Neural progenitor cell (in vitro differentiated cells): ENCODE results near the gene HDAC4. TPM values are rescaled to one million over a fixed set of nuclear protein-coding genes. Genes with fewer than 3 reads are reported as not detected.

Source experiments
- DNase-seq: peaks from one replicate; pipeline ENCODE4 v3.0.0-alpha.2; 2016; ENCODE audit warnings: low spot score
- H2AFZ ChIP-seq: fragments of 200-600 bp; sonication (generic); replicated peaks from 2 replicates; pipeline ENCODE4 v1.6.1; 2016; ENCODE audit warnings: antibody characterized with exemption
- H3F3A ChIP-seq: fragments of 200-600 bp; sonication (generic); 2 replicates; pipeline ENCODE4 v1.6.1; 2016; ENCODE audit warnings: antibody characterized with exemption, low read depth
- H3K27ac ChIP-seq: fragments of 200-600 bp; sonication (generic); 2 replicates; pipeline ENCODE4 v1.5.1; 2016; ENCODE audit warnings: mild to moderate bottlenecking
- H3K27me3 ChIP-seq: fragments of 200-600 bp; sonication (generic); 2 replicates; pipeline ENCODE4 v1.6.1; 2016; ENCODE audit warnings: mild to moderate bottlenecking, moderate library complexity
- H3K36me3 ChIP-seq: fragments of 200-600 bp; sonication (generic); 2 replicates; pipeline ENCODE4 v1.5.1; 2016
- H3K4me1 ChIP-seq: fragments of 200-600 bp; sonication (generic); 2 replicates; pipeline ENCODE4 v1.6.1; 2016; ENCODE audit warnings: mixed run types
- H3K4me2 ChIP-seq: fragments of 200-600 bp; sonication (generic); 2 replicates; pipeline ENCODE4 v1.6.1; 2016
- H3K4me3 ChIP-seq: fragments of 200-600 bp; sonication (generic); 2 replicates; pipeline ENCODE4 v1.5.1; 2016
- H3K79me2 ChIP-seq: fragments of 200-600 bp; sonication (generic); 2 replicates; pipeline ENCODE4 v1.6.1; 2016; ENCODE audit warnings: low read depth
- H3K9ac ChIP-seq: fragments of 200-600 bp; sonication (generic); 2 replicates; pipeline ENCODE4 v1.6.1; 2016
- H3K9me3 ChIP-seq: fragments of 200-600 bp; sonication (generic); 2 replicates; pipeline ENCODE4 v1.5.1; 2016; ENCODE audit warnings: low read depth
- H4K20me1 ChIP-seq: fragments of 200-600 bp; sonication (generic); 2 replicates; pipeline ENCODE4 v1.6.1; 2016; ENCODE audit warnings: low read depth
- H3K27ac Mint-ChIP-seq: 3 replicates; pipeline ENCODE4 v1.8.0; 2021; ENCODE audit warnings: mixed read lengths
- H3K27me3 Mint-ChIP-seq: 2 replicates; pipeline ENCODE4 v1.8.0; 2022; ENCODE audit warnings: low read depth, mild to moderate bottlenecking, inconsistent platforms, moderate library complexity, mixed read lengths; ENCODE audit not compliant: insufficient read depth
- H3K36me3 Mint-ChIP-seq: 3 replicates; pipeline ENCODE4 v1.8.0; 2021; ENCODE audit warnings: mixed read lengths
- H3K4me1 Mint-ChIP-seq: 3 replicates; pipeline ENCODE4 v1.8.0; 2021; ENCODE audit warnings: mixed read lengths
- H3K4me3 Mint-ChIP-seq: 3 replicates; pipeline ENCODE4 v1.8.0; 2021; ENCODE audit warnings: mild to moderate bottlenecking, moderate library complexity, mixed read lengths
- H3K9me3 Mint-ChIP-seq: 3 replicates; pipeline ENCODE4 v1.8.0; 2020; ENCODE audit warnings: mixed read lengths
- CTCF ChIP-seq: fragments of 200-600 bp; sonication (generic); IDR thresholded peaks from 2 replicates; pipeline ENCODE4 v1.5.1; 2017; ENCODE audit warnings: antibody characterized with exemption, mild to moderate bottlenecking
- EZH2 ChIP-seq: fragments of 200-600 bp; sonication (generic); IDR thresholded peaks from 2 replicates; pipeline ENCODE4 v1.6.1; 2017; ENCODE audit warnings: antibody characterized with exemption, mild to moderate bottlenecking, moderate library complexity
- EZH2phosphoT487 ChIP-seq: fragments of 200-600 bp; sonication (generic); IDR thresholded peaks from 2 replicates; pipeline ENCODE4 v1.6.1; 2017; ENCODE audit warnings: antibody characterized with exemption
- total RNA-seq: library from RNA; depleted of rRNA; stranded (reverse); fragments of >200 nt; gene quantifications from 2 replicates; pipeline ENCODE4 v1.2.3, GENCODE V29; 2015; ENCODE audit warnings: low replicate concordance

The HDAC4 gene
- total RNA-seq, 1 donor from 2014 or later: 36.0 TPM

GRCh38 chr2:239132786-239133185 is 268.0 kb downstream of the HDAC4 start:
- Mint-ChIP-seq H3K36me3 (peaks cover 22% of the 10 kb centered on the region), H3K9me3 (no peaks in the 10 kb centered on the region), H3K27ac (no peak overlapping the region), H3K4me3 (no peak overlapping the region), H3K4me1 (peaks cover 3% of the 10 kb centered on the region), H3K27me3 (no peaks in the 10 kb centered on the region)
- H3K4me3 ChIP-seq: no peak overlapping the region
- no peaks in the 10 kb centered on the region for H4K20me1 ChIP-seq
- H2AFZ ChIP-seq: no peak overlapping the region
- no peaks in the 10 kb centered on the region for H3K27me3 ChIP-seq
- DNase-seq: no peak
- no peak overlapping the region for H3K9ac ChIP-seq
- no peaks in the 10 kb centered on the region for H3K36me3 ChIP-seq
- H3K79me2 ChIP-seq: no peaks in the 10 kb centered on the region
- no peaks in the 10 kb centered on the region for H3K4me1 ChIP-seq
- H3K4me2 ChIP-seq: no peak overlapping the region
- H3K9me3 ChIP-seq: no peaks in the 10 kb centered on the region
- no peak overlapping the region for H3K27ac ChIP-seq
- no peaks in the 10 kb centered on the region for H3F3A ChIP-seq
- TF ChIP-seq EZH2phosphoT487: no peak
- TF ChIP-seq EZH2: no peak
- no peak for TF ChIP-seq CTCF

GRCh38 chr2:239132156-239132709 is 268.6 kb downstream of the HDAC4 start:
- Histone ChIP-seq H3K9ac (no peak overlapping the region), H3F3A (no peaks in the 10 kb centered on the region), H3K4me1 (no peaks in the 10 kb centered on the region), H3K9me3 (no peaks in the 10 kb centered on the region), H3K36me3 (no peaks in the 10 kb centered on the region), H3K4me2 (no peak overlapping the region), H4K20me1 (no peaks in the 10 kb centered on the region), H2AFZ (no peak overlapping the region), H3K27me3 (no peaks in the 10 kb centered on the region), H3K79me2 (no peaks in the 10 kb centered on the region), H3K27ac (no peak overlapping the region), H3K4me3 (no peak overlapping the region)
- TF ChIP-seq CTCF (no peak), EZH2 (no peak), EZH2phosphoT487 (no peak)
- H3K4me3 Mint-ChIP-seq: no peak overlapping the region
- peaks cover 7% of the 10 kb centered on the region for H3K4me1 Mint-ChIP-seq
- peaks cover 22% of the 10 kb centered on the region for H3K36me3 Mint-ChIP-seq
- no peak for DNase-seq
- no peaks in the 10 kb centered on the region for H3K27me3 Mint-ChIP-seq
- H3K27ac Mint-ChIP-seq: no peak overlapping the region
- no peaks in the 10 kb centered on the region for H3K9me3 Mint-ChIP-seq

- Histone ChIP-seq H3K4me1 (no peaks in the 10 kb centered on the region), H3K9me3 (no peaks in the 10 kb centered on the region), H3K4me3 (no peak overlapping the region), H2AFZ (no peak overlapping the region), H3K79me2 (no peaks in the 10 kb centered on the region), H3K4me2 (no peak overlapping the region), H3F3A (no peaks in the 10 kb centered on the region), H3K27me3 (no peaks in the 10 kb centered on the region), H4K20me1 (no peaks in the 10 kb centered on the region), H3K9ac (no peak overlapping the region), H3K27ac (no peak overlapping the region), H3K36me3 (no peaks in the 10 kb centered on the region)
- H3K36me3 Mint-ChIP-seq: peaks cover 22% of the 10 kb centered on the region
- H3K4me1 Mint-ChIP-seq: peaks cover 8% of the 10 kb centered on the region
- no peak for TF ChIP-seq EZH2phosphoT487
- no peak for TF ChIP-seq EZH2
- no peak for TF ChIP-seq CTCF
- H3K4me3 Mint-ChIP-seq: no peak overlapping the region
- no peak for DNase-seq
- no peaks in the 10 kb centered on the region for H3K27me3 Mint-ChIP-seq
- H3K27ac Mint-ChIP-seq: no peak overlapping the region
- no peaks in the 10 kb centered on the region for H3K9me3 Mint-ChIP-seq
These were observed 269.3 kb downstream of the HDAC4 start for GRCh38 chr2:239131521-239131920.
